Measurements from ENCODE around the gene SLC35B2.

SLC35B2 gene

DNA sequence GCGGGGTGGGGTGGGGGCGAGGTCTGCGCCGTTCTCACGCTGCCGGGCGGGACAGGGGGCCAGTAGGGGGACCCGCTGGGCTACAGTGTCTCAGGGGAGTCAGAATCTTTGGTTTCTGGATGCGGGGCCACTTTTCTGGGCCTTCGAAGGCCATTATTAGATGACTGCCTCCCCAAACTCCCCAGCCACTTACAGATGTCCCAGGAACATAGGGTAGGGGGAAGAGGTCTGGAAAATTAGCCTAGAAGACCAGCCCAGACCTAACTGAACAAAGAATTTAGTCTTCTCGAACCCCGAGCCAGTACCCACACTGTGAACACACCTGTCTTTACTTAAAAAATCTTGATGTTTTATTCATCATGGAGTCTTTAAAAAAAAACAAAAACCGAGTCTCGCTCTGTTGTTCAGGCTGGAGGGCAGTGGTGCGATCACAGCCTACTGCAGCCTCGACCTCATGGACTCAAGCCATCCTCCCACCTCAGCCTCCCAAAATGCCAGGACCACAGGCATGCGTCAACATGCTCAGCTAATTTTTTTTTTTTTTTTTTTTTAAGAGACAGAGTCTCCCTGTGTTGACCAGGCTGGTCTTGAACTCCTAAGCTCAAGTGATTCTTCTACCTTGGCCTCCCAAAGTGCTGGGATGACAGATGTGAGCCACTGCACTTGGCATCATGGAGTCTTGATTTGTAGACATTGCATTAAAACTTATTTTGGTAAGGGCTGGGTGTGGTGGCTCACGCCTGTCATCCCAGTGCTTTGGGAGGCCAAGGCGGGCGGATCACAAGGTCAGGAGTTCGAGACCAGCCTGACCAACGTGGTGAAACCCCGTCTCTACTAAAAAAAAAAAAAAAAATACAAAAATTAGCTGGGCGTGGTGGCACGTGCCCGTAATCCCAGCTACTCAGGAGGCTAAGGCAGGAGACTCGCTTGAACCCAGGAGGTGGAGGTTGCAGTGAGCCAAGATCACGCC is 37.2 kb downstream of the SLC35B2 start:
- no peak for DNase-seq

DNA sequence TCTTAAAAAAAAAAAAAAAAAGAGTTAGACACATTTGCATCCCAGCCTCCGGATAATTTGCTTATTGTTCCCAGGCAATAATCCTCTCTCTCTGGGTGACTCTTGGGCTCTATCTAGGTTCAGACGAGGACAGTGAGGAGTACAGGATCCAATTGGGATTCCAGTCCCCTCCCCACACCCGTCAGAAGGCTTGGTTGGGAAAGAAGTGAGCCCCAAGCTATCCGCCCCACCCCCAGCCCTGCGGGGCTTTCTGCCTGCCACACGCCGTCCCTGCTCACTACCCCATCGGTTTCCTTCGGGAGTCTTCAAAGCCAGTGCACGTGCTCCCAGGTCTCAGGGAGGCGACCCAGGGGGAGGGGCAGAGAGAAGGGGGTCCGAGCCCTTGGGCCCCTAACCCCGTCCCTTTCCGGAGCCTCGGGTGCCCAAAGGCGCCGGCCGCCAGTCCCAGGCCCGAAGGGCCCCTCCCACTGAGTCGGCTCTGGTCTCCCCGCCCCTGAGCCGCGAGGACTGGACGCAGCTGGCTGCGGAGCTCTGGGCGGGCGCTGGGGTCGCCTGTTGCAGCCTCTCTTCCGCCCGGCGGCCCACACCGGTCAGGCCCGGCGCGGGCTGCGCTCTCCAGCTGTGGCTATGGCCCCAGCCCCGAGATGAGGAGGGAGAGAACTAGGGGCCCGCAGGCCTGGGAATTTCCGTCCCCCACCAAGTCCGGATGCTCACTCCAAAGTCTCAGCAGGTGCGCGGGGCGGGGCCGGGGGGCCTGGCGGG is 38.1 kb downstream of the SLC35B2 start:
- no peak for DNase-seq

DNA sequence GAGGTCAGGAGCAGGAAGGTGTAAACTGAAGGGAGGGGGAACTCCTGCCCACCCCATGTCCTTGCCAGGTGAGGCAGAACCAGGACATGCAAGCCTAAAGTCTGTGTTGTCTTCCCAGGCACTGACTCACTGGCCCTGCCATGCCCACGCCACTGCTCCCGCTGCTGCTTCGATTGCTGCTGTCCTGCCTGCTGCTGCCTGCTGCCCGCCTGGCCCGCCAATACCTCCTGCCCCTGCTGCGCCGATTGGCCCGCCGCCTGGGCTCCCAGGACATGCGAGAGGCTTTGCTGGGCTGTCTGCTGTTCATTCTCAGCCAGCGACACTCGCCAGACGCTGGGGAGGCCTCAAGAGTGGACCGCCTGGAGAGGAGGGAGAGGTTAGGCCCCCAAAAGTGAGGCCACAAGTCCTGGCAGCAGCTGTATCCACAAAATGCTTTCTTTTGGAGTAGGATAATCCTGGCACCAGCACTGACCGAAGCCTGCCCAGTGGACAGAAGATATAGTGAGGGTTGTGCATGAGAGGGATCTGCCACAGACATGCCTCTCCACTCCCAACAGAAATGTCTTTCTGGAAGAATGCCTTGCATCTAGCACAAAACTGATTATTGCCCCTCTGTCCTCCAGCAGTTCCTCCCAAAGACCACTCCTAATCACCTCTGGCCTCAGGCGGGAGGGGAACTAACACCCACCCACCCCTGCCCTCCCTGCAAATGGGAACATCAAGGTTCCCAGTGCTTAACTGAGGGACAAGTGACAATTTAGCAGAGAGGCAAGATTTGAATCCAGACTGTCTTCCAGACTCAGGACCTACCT is 39.8 kb downstream of the SLC35B2 start:
- no peak for DNase-seq

DNA sequence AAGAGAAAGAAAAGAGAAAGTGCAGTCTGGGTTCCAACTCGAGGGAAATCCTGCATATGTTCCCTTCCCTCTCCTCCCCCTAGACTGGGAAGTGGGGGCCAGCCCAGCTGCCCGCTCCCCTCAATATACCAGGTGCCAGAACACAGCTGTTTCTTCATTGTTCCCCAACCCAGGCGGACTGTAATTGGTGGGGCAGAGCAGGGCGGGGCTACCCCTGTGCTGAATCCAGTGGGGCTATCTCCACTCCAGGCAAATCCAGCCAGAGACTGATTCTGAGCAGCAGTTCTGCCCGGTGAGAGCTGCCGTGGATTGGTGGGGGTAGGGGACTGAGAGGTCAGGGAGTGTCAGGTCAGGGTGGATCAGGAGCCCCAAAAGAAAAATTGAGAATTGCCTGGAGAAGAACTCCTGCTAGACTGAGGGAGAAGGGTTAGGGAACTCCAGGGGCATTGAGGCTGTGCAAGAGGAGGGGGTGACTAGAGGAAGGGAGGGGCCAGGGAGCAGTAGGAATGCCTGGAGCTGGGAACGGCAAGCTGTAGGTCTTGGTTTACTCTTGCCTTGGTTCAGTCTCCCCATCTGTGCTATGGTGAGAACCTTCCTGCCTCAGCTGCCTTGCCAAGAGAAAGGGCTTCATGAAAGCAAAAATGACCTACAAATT is 40.5 kb downstream of the SLC35B2 start, which contains the start of gene MYMX:
Gene MYMX, plus strand, starts transcription at position 250 of the 655 bp plus-strand sequence. CDS start 546 bp downstream, outside the sequence.
- no peak for DNase-seq

DNA sequence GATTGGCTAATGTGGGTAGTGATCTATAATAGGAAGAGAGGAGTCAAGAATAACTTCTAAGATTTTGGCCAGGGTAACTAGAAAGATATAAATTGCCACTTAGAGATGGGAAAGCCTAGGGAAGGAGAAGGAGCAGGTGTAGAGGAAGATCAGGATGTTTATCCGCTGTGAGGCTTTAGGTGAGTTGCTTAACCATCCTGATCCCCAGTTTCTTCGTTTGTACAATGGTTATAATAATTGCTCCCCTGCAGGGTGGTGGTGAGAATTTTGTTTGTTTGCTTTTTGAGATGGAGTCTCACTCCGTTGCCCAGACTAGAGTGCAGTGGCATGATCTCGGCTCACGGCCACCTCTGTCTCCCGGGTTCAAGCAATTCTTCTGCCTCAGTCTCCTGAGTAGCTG is 43.0 kb downstream of the SLC35B2 start:
- DNase-seq = no peak

DNA sequence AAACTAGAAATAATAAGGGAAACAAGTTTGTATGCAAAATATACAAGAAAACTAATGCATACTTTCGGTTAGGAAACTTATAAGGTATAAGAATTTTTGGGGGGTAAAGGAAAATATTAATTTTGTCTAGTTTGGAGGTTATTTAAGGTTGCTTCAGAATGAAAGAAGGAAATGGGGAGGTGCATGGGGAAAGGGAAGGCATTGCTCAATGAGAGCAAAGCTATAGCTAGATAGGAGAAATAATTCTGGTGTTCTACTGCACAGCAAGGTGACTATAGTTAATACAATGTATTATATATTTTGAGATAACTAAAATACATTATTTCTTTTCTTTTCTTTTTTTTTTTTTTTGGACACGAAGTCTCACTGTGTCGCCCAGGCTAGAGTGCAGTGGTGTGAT is 46.0 kb downstream of the SLC35B2 start:
- DNase-seq = no peak

DNA sequence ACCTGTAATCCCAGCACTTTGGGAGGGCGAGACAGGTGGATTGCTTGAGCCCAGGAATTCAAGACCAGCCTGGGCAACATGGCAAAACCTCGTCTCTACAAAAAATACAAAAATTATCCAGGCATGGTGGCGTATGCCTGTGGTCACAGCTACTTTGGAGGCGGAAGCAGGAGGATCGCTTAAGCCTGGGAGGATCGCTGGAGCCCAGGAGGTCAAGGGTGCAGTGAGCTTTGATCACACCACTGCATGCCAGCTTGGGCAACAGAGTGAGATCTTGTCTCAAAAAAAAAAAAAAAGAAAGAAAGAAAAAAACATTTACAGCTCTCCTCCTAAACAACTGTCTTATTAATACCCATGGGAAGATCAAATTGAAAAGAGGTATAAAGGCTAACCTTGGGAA is 49.4 kb downstream of the SLC35B2 start:
- DNase-seq = no peak

All from T-helper 1 cell (primary cell).